Measurements from ENCODE around the gene NKX3-2. TPM values are rescaled to one million over a fixed set of nuclear protein-coding genes. Genes with fewer than 3 reads are reported as not detected.
"Not testable (repeated sequence)": the region's sequence is repeated elsewhere in the genome, so short reads cannot be mapped to it uniquely, and the experiment has no call there.

The NKX3-2 gene
- total and polyA plus RNA-seq, 8 donors, result 0.06 to 0.47 (median 0.12) TPM; not detected in 1

GRCh38 chr4:13562876-13563275 lies 18.6 kb upstream of the NKX3-2 start:
- no peaks in the 10 kb centered on the region for H3K27me3 ChIP-seq
- peaks cover 0 to 2% (median under 1%) of the 10 kb centered on the region in 3 donors for H3K36me3 ChIP-seq
- no peak for FAIRE-seq
- TF ChIP-seq CTCF (IDR thresholded peaks at IDR 0.05), result no peak
- no peak for DNase-seq
- H3K4me3 ChIP-seq, result no peak overlapping the region
- no peak overlapping the region for H3K27ac ChIP-seq
- H3K9me3 ChIP-seq, result no peaks in the 10 kb centered on the region
- intact Hi-C loops (cut with DNase I), result no loop called here
- 88% methylated on average over 1 of the region's 1 CpG for WGBS, 2 donors
- no peaks in the 10 kb centered on the region for H3K4me1 ChIP-seq
- no peak for ATAC-seq

GRCh38 chr4:13561673-13562072 lies 17.4 kb upstream of the NKX3-2 start:
- ATAC-seq (no peak), DNase-seq (no peak), FAIRE-seq (no peak)
- Histone ChIP-seq H3K27me3 (no peaks in the 10 kb centered on the region), H3K27ac (no peak overlapping the region), H3K36me3 (no peaks in the 10 kb centered on the region), H3K4me3 (no peak overlapping the region), H3K9me3 (no peaks in the 10 kb centered on the region), H3K4me1 (no peaks in the 10 kb centered on the region)
- 44 to 55% methylated on average over 4 of the region's 4 CpGs for WGBS, 2 donors
- TF ChIP-seq CTCF (IDR thresholded peaks at IDR 0.05), result no peak
- intact Hi-C loops (cut with DNase I), result no loop called here

GRCh38 chr4:13560111-13560510 lies 15.8 kb upstream of the NKX3-2 start:
- H3K4me3 ChIP-seq; H3K4me1 ChIP-seq; H3K36me3 ChIP-seq; H3K9me3 ChIP-seq; ATAC-seq; FAIRE-seq; H3K27ac ChIP-seq; DNase-seq; intact Hi-C loops (cut with DNase I); H3K27me3 ChIP-seq: not testable (repeated sequence)
- WGBS, 2 donors, result 42 to 52% methylated on average over 5 of the region's 5 CpGs

GRCh38 chr4:13559413-13559812 lies 15.1 kb upstream of the NKX3-2 start:
- ATAC-seq, result no peak
- WGBS, 2 donors, result 53 to 57% methylated on average over 2 of the region's 2 CpGs
- Histone ChIP-seq H3K4me1 (no peaks in the 10 kb centered on the region), H3K27ac (no peak overlapping the region), H3K9me3 (no peaks in the 10 kb centered on the region), H3K4me3 (no peak overlapping the region), H3K27me3 (no peaks in the 10 kb centered on the region), H3K36me3 (no peaks in the 10 kb centered on the region)
- no peak for FAIRE-seq
- DNase-seq, result no peak
- no peak for TF ChIP-seq CTCF (IDR thresholded peaks at IDR 0.05)
- intact Hi-C loops (cut with DNase I), result no loop called here

- DNase-seq (no peak), FAIRE-seq (no peak), ATAC-seq (no peak)
- H3K36me3 ChIP-seq, result no peaks in the 10 kb centered on the region
- no peak overlapping the region for H3K4me3 ChIP-seq
- intact Hi-C loops (cut with DNase I), result no loop called here
- TF ChIP-seq CTCF (IDR thresholded peaks at IDR 0.05), result no peak
- H3K27ac ChIP-seq, result no peak overlapping the region
- H3K4me1 ChIP-seq, result no peaks in the 10 kb centered on the region
- no peaks in the 10 kb centered on the region for H3K27me3 ChIP-seq
- 50 to 75% methylated on average over 1 of the region's 1 CpG for WGBS, 2 donors
- H3K9me3 ChIP-seq, result no peaks in the 10 kb centered on the region
Measured at GRCh38 chr4:13558881-13559280, 14.6 kb upstream of the NKX3-2 start.

GRCh38 chr4:13555325-13555724 lies 11.0 kb upstream of the NKX3-2 start:
- no peak for TF ChIP-seq CTCF (IDR thresholded peaks at IDR 0.05)
- intact Hi-C loops (cut with DNase I), result no loop called here
- Histone ChIP-seq H3K27ac (no peak overlapping the region), H3K36me3 (no peaks in the 10 kb centered on the region), H3K4me1 (no peaks in the 10 kb centered on the region), H3K4me3 (no peak overlapping the region), H3K27me3 (peaks cover 0 to 6% (median 0%) of the 10 kb centered on the region in 4 donors), H3K9me3 (no peaks in the 10 kb centered on the region)
- DNase-seq (no peak), FAIRE-seq (no peak), ATAC-seq (no peak)
- 64 to 73% methylated on average over 2 of the region's 2 CpGs for WGBS, 2 donors

Data from pancreas (tissue), 10 donors.